HG02840 (cell line): ENCODE results near the gene LAPTM5.

Experiments
- ATAC-seq: cut with Tn5 transposase; IDR thresholded peaks from one replicate; pipeline ENCODE4 v1.9.1; 2021; ENCODE audit warnings: mild to moderate bottlenecking, moderate library complexity, moderate number of reproducible peaks; ENCODE audit not compliant: unreplicated experiment, low FRiP score

The LAPTM5 gene

DNA sequence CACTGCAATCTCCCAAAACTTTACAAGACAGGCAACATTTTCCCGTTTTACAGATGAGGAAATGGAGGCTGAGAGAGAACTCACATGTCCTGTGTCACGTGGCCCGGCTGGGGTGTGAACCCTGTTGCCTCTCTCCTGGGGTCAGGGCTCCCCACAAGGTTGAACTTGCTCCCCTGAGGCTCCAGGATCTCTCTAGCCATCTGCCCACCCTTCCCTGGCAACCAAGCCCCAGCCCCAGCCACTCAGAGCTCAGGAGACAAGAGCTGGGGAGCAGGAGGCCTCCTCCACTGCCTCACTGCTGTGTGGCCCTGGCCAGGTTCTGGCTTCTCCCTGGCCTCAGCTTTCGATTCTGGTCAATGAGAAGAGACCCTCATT is 11.8 kb downstream of the LAPTM5 start:
- ATAC-seq, result no peak

DNA sequence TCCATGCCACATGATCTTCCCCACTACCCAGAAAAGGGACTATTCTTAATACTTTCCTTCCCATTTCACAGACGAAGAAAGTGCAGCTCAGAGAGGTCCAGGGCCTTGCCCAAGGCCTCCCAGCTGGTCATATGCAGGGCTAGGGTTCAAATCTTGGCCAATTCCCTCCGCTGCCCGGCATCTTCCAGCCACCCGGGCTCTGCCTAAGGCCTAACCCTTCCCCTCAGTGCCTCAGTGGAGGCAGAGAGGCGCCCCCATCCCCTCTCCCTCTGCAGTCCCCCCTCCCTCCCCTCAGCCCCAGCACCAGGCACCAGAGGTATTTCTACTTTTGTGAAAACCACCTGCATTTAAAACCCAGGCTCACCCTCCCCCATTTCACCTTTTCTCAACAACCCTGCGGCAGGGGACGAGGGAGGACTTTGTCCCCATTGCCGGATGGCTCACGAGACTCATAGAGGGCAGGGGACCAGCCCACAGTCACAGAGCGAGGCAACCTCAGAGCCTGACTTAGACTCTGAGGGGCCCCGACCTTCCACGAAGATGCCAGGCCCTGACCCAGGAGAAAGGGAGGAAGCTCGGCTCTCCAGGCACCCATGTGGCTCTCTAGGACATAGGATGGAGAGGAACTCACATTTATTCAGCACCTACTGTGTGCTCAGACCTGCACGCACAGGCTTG is 12.3 kb downstream of the LAPTM5 start:
- no peak for ATAC-seq

DNA sequence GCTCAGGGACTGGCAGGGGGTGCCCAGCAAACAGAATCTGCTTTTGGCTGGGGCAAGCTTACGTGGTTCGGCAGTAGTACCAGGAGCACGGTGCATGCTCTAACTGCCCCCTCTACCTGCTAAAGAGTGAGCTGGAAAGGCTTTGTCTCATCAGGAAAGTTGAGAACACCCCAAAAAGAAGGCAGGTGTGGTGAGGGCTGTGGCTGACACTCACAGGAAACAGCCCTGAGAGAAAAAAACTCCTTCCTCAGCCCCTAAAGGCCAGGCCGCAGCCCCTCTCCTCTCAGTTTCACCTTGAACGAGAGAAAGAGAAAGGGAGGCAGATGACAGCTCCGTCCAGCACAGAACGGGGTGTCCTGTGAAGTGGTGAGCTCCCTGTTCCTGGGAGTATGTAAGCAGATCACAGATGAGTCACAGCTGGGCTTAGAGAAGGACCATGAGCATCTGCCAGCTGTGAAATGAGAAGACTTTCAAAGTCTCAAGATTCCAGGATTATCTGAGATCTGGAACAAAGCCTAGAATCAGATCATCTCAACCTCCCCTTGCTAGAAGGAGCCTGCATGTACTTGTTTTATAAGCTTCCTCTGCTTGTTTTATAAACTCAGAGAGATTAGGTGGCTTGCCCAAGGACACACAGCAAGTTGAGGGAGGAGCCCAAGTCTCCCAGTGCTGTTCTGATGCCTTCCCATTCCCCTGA is 13.4 kb downstream of the LAPTM5 start:
- ATAC-seq, result peak; percentile 35

DNA sequence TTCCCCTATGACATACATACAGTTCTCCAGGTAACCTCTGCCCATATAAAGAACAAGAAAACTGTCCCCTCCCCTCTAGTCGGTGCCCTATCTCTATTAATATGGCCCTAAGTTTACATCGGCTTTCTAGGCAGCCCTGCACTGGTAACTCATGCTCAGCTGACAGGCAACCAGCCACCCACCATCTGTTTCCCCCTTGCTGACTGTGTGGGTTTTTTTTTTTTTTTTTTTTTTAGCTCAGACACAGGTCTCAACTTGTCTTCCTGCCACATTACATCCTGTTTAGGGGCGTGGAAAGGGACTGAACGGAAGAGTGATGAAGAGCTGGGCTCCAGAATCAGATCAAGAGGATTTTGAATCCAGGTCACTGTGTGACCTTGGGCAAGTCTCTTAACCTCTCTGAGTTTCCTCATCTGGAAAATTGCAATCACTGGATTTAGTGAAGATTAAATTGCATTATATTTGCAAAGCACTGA is 14.0 kb downstream of the LAPTM5 start:
- peak; percentile 35 for ATAC-seq

DNA sequence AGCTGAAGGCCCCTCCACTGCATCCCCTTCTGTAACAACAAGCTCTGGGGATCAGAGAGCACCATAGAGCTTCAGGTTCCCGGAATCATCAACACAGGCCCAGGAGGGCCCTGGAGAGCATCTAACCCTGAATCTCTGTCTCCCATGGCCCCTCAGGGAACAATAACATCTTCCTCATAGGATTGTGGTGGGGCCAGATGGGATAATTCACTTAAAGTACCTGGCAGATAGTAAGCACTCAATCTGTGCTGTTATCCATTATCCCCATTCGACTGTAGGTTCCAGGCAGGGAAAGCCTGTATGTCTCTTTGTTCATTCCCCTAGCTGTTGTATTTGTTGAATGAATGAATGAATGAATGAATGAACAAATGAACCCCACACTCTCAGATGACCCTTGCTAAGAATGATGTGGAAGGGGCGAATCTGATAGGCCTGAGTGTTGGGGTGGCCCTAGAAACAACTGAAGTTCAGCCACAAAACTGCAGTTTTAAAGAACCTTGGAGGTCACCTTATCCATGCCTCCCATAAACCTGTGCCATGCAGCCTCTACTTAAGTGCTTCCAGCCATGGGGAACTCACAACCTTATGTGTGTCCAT is 14.5 kb downstream of the LAPTM5 start:
- ATAC-seq, result no peak

DNA sequence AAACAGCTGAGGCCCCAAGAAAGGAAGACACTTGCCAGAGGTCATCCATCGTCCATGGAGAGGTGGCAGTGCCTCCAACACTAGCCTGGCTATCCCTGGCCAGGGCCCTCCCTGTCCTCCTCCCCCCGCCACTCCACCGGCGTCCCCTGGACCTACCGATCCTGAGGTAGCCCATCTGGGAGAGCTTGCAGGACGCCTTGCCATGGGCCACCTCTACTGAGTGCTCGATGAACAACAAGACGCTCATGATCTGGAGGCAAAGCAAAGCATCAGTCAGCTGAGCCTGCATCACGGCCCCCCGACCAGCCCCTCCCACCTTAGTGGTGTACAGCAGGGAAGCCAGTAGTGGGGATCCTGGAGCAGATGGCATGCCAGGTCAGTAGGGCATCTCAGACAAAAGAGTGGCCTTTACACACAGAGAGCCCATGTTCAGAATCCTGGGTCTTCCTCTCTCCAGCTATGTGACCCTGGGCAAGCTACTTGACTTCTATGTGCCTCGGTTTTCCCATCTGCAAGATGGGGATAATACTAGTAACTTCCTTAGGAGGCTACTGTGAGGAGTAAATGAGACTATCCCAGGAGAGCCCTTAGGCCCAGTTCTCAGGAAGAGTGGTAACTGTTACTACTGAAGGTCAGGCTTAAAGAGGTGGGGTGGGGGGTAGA is 15.1 kb downstream of the LAPTM5 start:
- ATAC-seq, result no peak

DNA sequence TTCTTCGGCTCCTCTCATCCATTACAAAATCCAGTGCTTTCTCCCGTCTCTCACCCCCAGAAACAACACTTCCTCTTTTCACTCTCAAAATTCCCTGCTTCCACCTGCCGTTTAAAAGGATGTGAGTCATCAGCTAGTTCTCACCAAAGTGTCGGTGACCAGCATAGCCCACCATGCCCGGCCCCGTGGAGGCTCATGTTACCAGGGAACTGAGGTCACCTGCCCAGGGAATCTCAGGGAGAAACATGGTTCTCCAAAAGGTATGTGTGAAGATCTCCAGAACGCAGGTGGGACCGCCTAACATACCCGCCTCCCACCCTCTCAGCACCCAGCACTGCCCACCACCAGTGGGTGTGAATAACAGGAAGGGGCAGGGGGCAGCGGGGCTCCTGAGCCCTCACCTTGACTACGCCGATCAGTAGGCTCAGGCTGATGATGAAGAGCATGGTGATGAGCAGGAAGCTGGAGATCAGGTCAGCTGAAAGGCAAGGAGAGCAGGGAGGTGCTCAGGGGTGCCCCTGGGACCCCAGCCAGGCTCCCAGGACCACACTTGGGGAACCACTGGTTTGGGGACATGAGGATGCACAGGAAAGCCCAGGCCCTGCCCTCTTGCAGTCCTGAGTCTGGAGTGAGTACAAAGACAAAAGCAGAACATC is 16.2 kb downstream of the LAPTM5 start:
- no peak for ATAC-seq

DNA sequence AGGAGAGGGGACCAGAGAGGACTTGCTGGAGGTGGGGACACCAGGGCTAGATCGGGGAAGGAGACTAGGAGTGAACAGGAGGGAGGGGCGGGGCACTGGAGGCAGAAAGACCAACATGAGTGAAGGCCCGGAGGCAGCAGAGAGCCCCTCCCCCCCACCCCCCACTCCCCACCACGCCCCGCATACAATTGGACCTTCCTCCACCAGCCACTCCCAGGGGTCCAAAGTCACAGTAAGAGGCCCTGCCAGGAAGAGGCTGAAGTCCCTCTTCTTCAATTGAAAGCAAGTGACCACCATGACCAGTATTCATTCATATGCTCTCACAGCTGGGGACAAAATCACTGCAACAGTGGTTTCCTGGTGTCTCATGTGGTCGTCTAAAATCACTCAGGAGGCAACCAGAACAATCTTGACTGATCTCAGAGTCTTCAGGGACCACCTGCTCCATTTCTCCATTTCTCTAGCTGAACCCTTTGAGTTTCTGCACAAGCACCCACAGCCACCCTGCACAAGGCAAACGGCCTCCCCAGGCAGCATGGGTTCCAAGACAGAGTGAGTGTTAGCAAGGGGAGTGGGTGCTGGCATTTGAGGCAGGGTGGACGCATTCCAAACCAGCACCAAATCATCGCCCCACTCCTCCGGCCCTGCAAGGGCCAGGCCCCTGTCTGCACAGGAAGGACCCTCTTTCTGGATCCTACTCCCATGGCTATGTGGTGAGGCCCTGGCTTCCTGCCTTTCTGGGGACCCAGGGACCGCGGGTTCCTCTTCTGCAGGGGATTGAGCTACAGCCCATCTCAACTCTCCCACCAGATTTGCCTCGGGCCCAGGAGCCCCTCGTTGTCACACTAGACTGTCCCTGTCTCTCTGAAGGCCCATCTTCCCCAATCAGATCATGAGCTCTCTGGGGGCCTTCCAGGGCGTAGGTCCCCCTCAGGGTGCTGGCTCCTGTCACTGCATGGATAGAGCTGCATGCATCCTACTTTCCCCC is 17.0 kb downstream of the LAPTM5 start:
- ATAC-seq, result no peak

DNA sequence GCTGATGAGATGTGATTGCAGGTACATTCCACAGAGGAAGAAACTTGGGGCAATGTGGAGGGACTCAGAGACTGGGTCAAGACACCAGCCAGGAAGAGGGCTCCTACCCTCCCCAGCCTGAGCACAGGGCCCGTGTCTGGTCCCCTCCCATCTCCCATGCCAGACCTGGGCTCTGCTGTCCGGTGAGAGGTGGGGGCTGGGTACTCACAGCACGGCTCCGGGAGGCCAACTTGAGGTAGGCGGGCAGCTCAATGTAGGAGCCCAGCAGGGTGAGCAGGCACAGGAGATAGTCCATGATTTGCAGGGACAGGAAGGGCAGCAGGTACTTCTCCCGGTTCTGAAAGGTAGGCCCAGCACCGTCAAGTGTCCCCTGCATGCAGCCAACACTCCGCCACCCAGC is 18.0 kb downstream of the LAPTM5 start:
- ATAC-seq, result no peak

DNA sequence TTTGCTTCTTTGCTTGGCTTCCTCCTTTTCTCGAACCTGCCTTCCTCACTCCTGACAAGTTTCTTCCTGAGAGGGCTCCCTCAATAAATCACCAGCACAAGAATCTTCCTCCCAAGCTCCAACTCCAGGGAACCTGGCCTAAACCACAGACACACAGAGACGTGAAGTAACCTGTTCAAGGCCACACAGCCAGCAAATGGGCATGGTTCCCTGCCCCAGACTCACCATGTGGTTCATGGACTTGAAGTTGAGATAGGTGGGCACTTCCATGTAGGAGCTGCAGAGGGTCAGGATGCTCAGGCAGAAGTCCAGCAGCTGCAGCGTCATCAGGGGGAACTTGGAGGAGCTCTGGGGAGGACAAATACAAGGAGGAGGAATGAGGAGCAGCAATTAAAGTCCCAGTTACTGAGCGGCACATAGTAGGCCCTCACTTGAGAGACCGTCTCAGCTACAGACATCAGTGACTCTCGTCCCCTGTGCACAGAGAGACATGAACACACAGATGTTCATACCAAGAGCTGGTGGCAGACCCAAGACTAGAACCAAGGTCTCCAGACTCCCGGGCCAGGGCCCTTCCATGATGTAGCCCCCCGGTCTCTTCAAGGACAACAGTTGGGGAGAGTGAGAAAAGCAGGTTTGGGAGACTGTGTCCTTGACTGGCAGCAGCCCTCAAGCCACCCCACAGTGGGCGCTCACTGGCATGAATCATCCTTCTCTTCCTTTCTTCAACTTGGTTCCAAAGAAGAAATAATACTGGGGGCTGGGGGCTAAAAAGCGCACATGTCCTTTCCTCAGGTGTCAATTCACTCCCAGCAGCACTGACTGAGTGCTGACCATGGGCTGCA is 18.6 kb downstream of the LAPTM5 start:
- ATAC-seq, result no peak

DNA sequence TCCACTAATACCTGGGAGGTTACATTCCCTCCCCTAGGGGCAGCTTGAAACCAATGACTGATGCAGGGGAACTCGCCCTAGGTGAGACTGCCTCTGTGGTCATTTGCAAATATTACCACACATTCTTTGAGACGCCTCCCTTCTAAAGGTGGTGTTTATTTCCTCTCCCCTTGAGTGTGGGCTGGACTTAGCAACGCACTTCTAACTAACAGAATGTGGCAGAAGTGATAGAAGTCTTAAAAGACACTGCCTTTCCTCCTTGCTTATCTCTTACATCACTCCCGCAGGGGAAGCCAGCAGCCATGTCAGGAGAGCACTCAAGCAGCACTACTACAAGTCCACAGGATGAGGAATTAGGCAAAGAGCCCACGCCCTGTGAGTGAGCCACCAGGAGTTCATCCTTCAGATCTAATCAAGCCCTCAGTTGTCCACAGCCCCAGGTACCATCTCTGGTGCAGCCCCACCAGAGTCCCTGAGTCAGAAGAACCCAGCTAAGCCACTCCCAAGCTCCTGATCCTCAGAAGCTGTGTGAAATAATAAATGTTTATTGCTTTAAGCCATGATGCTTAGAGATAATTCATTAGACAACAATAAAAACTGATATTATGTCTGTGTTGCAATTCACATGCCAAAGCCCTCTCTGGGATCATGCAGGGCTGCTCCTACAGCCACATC is 19.4 kb downstream of the LAPTM5 start:
- no peak for ATAC-seq

DNA sequence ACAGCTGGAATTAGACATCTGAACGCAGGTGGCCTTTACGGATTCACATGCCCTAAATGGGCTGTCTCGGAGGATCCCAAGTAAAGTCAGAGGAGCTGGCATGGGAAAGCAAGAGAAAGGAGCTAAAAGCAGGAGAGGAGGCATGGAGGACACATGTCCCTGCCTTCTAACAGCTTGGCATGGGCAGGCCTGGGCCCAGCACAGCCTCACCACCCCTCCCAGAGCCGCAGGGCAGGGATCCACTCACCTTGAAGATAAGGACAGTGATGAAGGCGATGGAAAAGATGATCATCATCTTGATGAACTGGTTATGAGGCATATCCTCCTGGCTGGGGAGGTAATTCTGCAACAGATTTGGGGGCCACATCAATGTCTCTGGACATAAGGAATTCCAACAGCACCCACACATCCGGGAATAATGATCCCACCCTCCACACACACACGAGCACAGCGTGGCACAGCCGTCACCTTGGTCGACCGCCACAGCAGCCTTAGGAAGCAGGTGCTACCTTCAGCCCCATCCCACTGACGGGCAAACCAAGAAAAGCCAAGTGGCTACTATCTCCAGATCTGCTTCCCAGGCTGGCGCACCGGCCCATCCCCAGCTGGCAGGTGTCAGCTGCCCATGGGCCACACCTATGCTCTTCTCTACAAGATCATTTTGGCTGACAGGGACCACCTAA is 20.1 kb downstream of the LAPTM5 start:
- no peak for ATAC-seq

DNA sequence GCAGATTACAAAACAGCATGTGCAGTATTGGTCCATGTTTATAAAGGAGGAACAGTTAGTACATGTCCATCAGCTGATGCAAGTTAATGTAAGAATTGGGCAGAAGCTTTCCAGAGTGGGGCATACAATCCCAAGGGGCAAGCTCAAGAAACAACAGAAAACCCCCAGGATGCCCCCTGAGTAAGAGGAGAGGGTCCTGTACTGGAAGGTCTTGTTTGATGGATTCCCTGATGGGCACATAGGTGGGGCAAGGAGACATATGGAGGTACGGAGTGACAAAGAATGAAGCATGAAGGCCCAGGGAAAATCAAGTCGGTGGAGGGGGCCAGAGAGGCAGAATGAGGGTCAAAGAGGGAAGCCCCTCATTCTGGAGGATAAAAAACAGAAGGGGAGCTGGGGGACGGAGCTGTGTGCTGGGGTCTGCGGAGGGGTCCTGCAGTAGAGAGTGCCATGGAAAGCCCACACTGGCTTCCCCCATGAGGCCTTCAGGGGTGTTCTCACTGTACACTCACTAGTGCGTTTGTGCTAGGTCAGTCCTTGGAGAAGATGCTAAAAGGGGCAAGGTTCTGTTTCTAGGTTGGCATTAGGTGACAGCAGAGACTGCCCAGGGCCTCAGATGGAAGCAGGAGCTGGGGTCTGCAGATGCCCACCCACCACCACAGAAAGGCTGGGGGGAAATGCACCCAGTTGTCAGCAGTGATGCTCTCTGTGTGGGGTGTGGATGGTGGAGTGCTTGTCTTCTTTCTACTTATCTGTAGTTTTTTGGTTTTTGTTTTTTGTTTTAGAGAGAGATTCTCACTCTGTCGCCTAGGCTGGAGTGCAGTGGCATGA is 21.7 kb downstream of the LAPTM5 start:
- ATAC-seq, result no peak

DNA sequence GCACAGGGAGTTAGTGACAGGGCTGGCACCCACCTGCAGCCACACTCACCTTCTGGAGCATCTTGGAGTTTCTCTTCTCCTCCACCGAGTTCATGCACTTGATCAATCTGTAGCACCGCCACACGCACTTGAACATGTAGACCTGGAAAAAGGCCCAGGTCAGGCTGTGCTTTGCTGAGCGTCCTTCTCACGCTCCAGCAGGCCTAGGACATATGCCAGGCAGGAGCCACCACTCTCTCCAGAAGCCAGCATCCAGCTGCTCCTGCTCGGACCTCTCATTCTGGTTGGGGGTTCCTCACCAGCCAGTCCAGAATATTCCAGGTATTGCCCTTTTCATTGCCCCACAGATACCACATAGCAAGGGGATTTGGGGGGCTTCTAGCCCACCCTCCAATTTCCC is 22.4 kb downstream of the LAPTM5 start:
- ATAC-seq, result no peak

DNA sequence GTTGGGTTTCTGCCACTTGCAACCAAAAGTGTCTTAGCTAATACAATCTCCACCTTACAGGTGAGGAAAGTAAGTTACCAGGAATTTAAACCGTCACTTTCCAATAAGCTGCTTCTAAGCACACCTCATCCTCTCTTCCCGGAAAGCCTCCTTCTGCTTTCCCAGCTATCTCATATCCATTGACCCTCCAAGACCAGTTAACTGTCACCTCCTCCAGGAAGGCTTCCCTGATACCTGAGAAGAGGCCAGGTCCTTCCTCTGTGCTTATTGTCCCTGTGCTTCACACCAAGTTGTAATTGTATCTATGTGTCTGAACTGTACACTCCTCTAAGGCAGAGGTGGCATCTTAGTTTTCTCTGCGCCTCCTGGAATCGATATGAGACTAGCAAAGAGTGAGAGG is 23.0 kb downstream of the LAPTM5 start:
- no peak for ATAC-seq

DNA sequence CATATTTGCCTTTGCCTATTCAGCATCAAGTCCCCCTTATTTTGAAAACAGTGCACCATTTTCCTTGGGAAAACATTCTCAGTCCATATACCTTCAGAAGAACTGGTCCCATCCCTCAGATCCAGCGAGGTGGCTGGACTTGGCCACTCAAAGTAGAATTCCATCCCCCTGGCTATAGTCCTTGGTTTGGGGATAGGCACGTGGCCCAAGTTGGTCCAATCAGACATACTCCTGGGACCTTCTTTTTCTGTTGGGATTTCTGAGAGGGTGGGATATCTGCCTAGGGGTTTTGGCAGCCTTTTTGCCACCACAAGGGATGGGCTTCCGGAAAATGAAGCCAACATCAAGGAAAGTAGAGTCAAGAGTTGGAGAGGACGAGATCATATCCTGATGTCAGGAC is 23.5 kb downstream of the LAPTM5 start:
- ATAC-seq, result no peak

DNA sequence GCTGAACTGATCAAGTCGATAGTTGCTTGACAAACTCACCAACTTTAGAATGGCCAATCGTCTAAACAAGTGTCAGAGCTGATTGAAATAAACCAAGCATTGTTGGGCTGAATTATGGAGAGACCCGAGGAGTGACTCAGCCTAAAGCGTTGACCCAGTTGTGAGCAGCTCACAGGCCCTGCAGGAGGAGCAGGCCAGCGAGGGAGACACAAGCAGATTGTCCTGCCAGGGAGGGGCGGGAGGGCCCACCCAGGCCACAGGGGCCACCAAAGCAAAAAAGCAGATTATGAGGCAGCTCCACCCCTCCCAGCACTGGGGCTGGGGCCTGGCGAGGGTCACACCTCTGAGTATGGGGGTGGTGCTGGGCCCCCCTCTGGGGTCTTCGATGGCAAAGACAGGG is 24.1 kb downstream of the LAPTM5 start:
- no peak for ATAC-seq
